HCT116 (cell line): Measurements from ENCODE around the gene CNOT2. TPM values are rescaled to one million over a fixed set of nuclear protein-coding genes. Genes with fewer than 3 reads are reported as not detected.

Source experiments
- ATAC-seq: fragments of 200-7000 bp; cut with Tn5 transposase; 2 replicates; pipeline ENCODE4 v1.9.1; 2020; ENCODE audit warnings: mild to moderate bottlenecking, moderate library complexity
- BruUV-seq: library from RNA; stranded (reverse); fragments of 400-500 nt; replicated peaks from 2 replicates; lab custom pipeline; 2021; lab: Mats Ljungman, UMichigan
- CTCF ChIA-PET: fragments of 300-600 bp; sonication (Branson Sonifier 250); formaldehyde crosslinking; loops from one replicate; lab custom pipeline; 2021; ENCODE audit warnings: antibody characterized with exemption; lab: Charles Lee
- POLR2A ChIA-PET: fragments of 300-600, 350-600 bp; sonication (Branson Sonifier 250); formaldehyde crosslinking; loops from one replicate; lab custom pipeline; 2021; ENCODE audit warnings: antibody characterized with exemption; lab: Charles Lee
- RAD21 ChIA-PET, 2 experiments: fragments of 300-600 bp; sonication (Branson Sonifier 250); formaldehyde crosslinking; loops; one replicate each; lab custom pipeline; 2023; ENCODE audit warnings: low total read pairs in 2 of 2; ENCODE audit not compliant: uncharacterized antibody in 2 of 2, unreplicated experiment in 2 of 2, low non-redundant PET in 1 of 2; lab: Charles Lee
- DNase-seq: peaks from one replicate; pipeline ENCODE4 v3.0.0-alpha.2; 2010; ENCODE audit warnings: low read depth, low spot score
- H2AFZ ChIP-seq: fragments of 200-600 bp; shearing (Covaris generic), sonication (generic); 2 replicates; pipeline ENCODE4 v1.6.1; 2017; ENCODE audit warnings: low read depth, mixed run types, mixed read lengths, antibody characterized with exemption, low read length; ENCODE audit not compliant: poor library complexity, severe bottlenecking
- H3K27ac ChIP-seq: 2 replicates; pipeline ENCODE4 v1.5.1; 2012; ENCODE audit warnings: low read depth, low read length
- H3K27me3 ChIP-seq: fragments of 200-600 bp; sonication (generic); 2 replicates; pipeline ENCODE4 v1.6.1; 2016; ENCODE audit warnings: mixed run types, low read length, mixed read lengths; ENCODE audit not compliant: insufficient read depth
- H3K36me3 ChIP-seq, 2 experiments: fragments of 200-500 bp in 1 of 2; fragments of 200-600 bp in 1 of 2; sonication (Bioruptor generic) in 1 of 2; sonication (generic) in 1 of 2; 2 replicates each; pipeline versions ENCODE4 v1.5.1 to v1.6.1; 2014 to 2016; ENCODE audit warnings: low read length in 2 of 2, inconsistent platforms in 1 of 2, mixed read lengths in 1 of 2, mixed run types in 1 of 2; ENCODE audit not compliant: insufficient read depth in 2 of 2, control insufficient read depth in 1 of 2
- H3K4me1 ChIP-seq, 2 experiments: fragments of 200-600 bp in 1 of 2; sonication (generic) in 1 of 2; 2 replicates each; pipeline versions ENCODE4 v1.5.1 to v1.6.1; 2012 to 2017; ENCODE audit warnings: low read length in 2 of 2, inconsistent platforms in 1 of 2, mild to moderate bottlenecking in 1 of 2, mixed read lengths in 1 of 2, mixed run types in 1 of 2, moderate library complexity in 1 of 2; ENCODE audit not compliant: insufficient read depth in 2 of 2, control insufficient read depth in 1 of 2
- H3K4me2 ChIP-seq: fragments of 200-600 bp; sonication (generic); 2 replicates; pipeline ENCODE4 v1.6.1; 2017; ENCODE audit warnings: mixed run types, low read length, mixed read lengths
- H3K4me3 ChIP-seq, 2 experiments: fragments of 200-600 bp in 1 of 2; sonication (generic) in 1 of 2; replicated peaks in 1 of 2; 2 replicates each; pipeline ENCODE4 v1.5.1; 2011 to 2016; ENCODE audit warnings: low read length in 2 of 2, control low read depth in 1 of 2, low read depth in 1 of 2, mild to moderate bottlenecking in 1 of 2, mixed read lengths in 1 of 2, mixed run types in 1 of 2
- H3K79me2 ChIP-seq: fragments of 200-600 bp; sonication (generic); 2 replicates; pipeline ENCODE4 v1.6.1; 2017; ENCODE audit warnings: mild to moderate bottlenecking, mixed run types, low read length, moderate library complexity, mixed read lengths; ENCODE audit not compliant: insufficient read depth
- H3K9ac ChIP-seq: fragments of 200-600 bp; sonication (generic); 2 replicates; pipeline ENCODE4 v1.6.1; 2016; ENCODE audit warnings: low read length, mixed read lengths
- H3K9me2 ChIP-seq: fragments of 200-600 bp; sonication (generic), shearing (Covaris generic); 2 replicates; pipeline ENCODE4 v1.6.1; 2017; ENCODE audit warnings: mixed run types, mild to moderate bottlenecking, moderate library complexity; ENCODE audit not compliant: insufficient read depth
- H3K9me3 ChIP-seq, 2 experiments: fragments of 200-500 bp in 1 of 2; fragments of 200-600 bp in 1 of 2; sonication (Bioruptor generic) in 1 of 2; sonication (generic) in 1 of 2; 2 replicates each; pipeline ENCODE4 v1.6.1; 2014 to 2017; ENCODE audit warnings: low read length in 2 of 2, mixed read lengths in 2 of 2, inconsistent platforms in 1 of 2, low read depth in 1 of 2, mild to moderate bottlenecking in 1 of 2, mixed run types in 1 of 2, moderate library complexity in 1 of 2; ENCODE audit not compliant: control insufficient read depth in 1 of 2, insufficient read depth in 1 of 2
- H4K20me1 ChIP-seq: fragments of 200-600 bp; sonication (generic), shearing (Covaris generic); 2 replicates; pipeline ENCODE4 v1.6.1; 2017; ENCODE audit warnings: mixed run types, mild to moderate bottlenecking, moderate library complexity; ENCODE audit not compliant: insufficient read depth
- ATF3 ChIP-seq: IDR thresholded peaks from 2 replicates; pipeline ENCODE4 v1.6.1; 2012
- CBX3 ChIP-seq: IDR thresholded peaks from 2 replicates; pipeline ENCODE4 v1.6.1; 2012; ENCODE audit warnings: low read depth
- CEBPB ChIP-seq: IDR thresholded peaks from 2 replicates; pipeline ENCODE4 v1.6.1; 2012; ENCODE audit warnings: low read depth
- CTCF ChIP-seq, 3 experiments: fragments of 200-600 bp in 1 of 3; sonication (generic) in 1 of 3; IDR thresholded peaks in 2 of 3; conservative IDR thresholded peaks in 1 of 3; 2 replicates each; pipeline ENCODE4 v1.5.1; 2012 to 2017; ENCODE audit warnings: low read depth in 2 of 3, low read length in 2 of 3, antibody characterized with exemption in 1 of 3, borderline replicate concordance in 1 of 3, control low read depth in 1 of 3, mild to moderate bottlenecking in 1 of 3, mixed read lengths in 1 of 3, mixed run types in 1 of 3, moderate library complexity in 1 of 3; ENCODE audit not compliant: insufficient read depth in 1 of 3
- EGR1 ChIP-seq: IDR thresholded peaks from 2 replicates; pipeline ENCODE4 v1.6.1; 2012; ENCODE audit warnings: low read depth
- ELF1 ChIP-seq: IDR thresholded peaks from 2 replicates; pipeline ENCODE4 v1.6.1; 2012; ENCODE audit warnings: low read depth, borderline replicate concordance
- EZH2 ChIP-seq: fragments of 200-600 bp; sonication (generic); IDR thresholded peaks from 2 replicates; pipeline ENCODE4 v1.6.1; 2017; ENCODE audit warnings: antibody characterized with exemption, mixed run types
- EZH2phosphoT487 ChIP-seq: fragments of 200-600 bp; IDR thresholded peaks from 2 replicates; pipeline ENCODE4 v1.6.1; 2018; ENCODE audit warnings: antibody characterized with exemption, borderline replicate concordance
- FOSL1 ChIP-seq: IDR thresholded peaks from 2 replicates; pipeline ENCODE4 v1.6.1; 2012; ENCODE audit warnings: low read depth
- MAX ChIP-seq: IDR thresholded peaks from 2 replicates; pipeline ENCODE4 v1.6.1; 2012
- POLR2A ChIP-seq: IDR thresholded peaks from 2 replicates; pipeline ENCODE4 v1.7.0; 2011; ENCODE audit warnings: borderline replicate concordance; ENCODE audit not compliant: insufficient read depth, insufficient read length; ENCODE audit errors: extremely low read depth
- POLR2AphosphoS5 ChIP-seq: IDR thresholded peaks from 2 replicates; pipeline ENCODE4 v1.6.1; 2011; ENCODE audit warnings: mild to moderate bottlenecking, low read depth, low read length, moderate library complexity
- RAD21 ChIP-seq: IDR thresholded peaks from 2 replicates; pipeline ENCODE4 v1.6.1; 2012; ENCODE audit warnings: low read depth, mild to moderate bottlenecking
- YY1 ChIP-seq: IDR thresholded peaks from 2 replicates; pipeline ENCODE4 v1.6.1; 2011; ENCODE audit warnings: low read length, low read depth, moderate library complexity, mild to moderate bottlenecking; ENCODE audit not compliant: insufficient replicate concordance; ENCODE audit errors: extremely low read depth
- ZBTB33 ChIP-seq: IDR thresholded peaks from 2 replicates; pipeline ENCODE4 v1.6.1; 2011; ENCODE audit warnings: mild to moderate bottlenecking, low read length, moderate library complexity; ENCODE audit not compliant: insufficient replicate concordance; ENCODE audit errors: extremely low read depth
- ZNF274 ChIP-seq: fragments of 200-500 bp; sonication (Bioruptor generic); IDR thresholded peaks from 2 replicates; pipeline ENCODE4 v1.6.1; 2014; ENCODE audit warnings: mild to moderate bottlenecking, low read depth, low read length, inconsistent platforms
- intact Hi-C: fragments of 100-400 bp; cut with micrococcal nuclease; formaldehyde crosslinking; loops from 2 replicates; pipeline ENCODE4 v1.10.0; 2022
- total RNA-seq: library from RNA; stranded (reverse); gene quantifications from one replicate; pipeline ENCODE4 v1.2.1, GENCODE V29; 2021; ENCODE audit not compliant: unreplicated experiment

CNOT2 gene
- total RNA-seq, 1 experiment from 2014 or later, result 58.7 TPM

GRCh38 chr12:70309348-70309747, 66.1 kb downstream of the CNOT2 start:
- Histone ChIP-seq H3K9me3 (no peaks in the 10 kb centered on the region), H3K27me3 (no peaks in the 10 kb centered on the region), H3K9me2 (no peaks in the 10 kb centered on the region), H3K4me2 (no peak overlapping the region), H2AFZ (no peak overlapping the region), H3K9ac (no peak overlapping the region), H3K79me2 (peaks cover 68% of the 10 kb centered on the region), H3K27ac (no peak overlapping the region), H3K4me3 (no peak overlapping the region), H3K4me1 (peaks cover 0 to 9% of the 10 kb centered on the region in 2 experiments; a peak in 2 of 4 replicates), H4K20me1 (0 out of 2 replicates have a peak, but pooled peaks cover 7% of the 10 kb centered on the region), H3K36me3 (no peaks in the 10 kb centered on the region)
- CTCF ChIA-PET, result no interaction called here
- BruUV-seq, result no TSS peak
- no peak for ATAC-seq
- DNase-seq, result no peak
- TF ChIP-seq YY1, result no peak
- TF ChIP-seq EZH2, result no peak
- no peak for TF ChIP-seq MAX
- no peak for TF ChIP-seq POLR2A
- TF ChIP-seq EZH2phosphoT487, result no peak
- TF ChIP-seq ZBTB33, result no peak
- TF ChIP-seq RAD21, result no peak
- TF ChIP-seq ELF1, result no peak
- no peak for TF ChIP-seq EGR1
- no peak for TF ChIP-seq CEBPB
- no peak for TF ChIP-seq ATF3
- TF ChIP-seq CTCF (IDR thresholded peaks at IDR 0.05 in 2 of 3, conservative IDR thresholded peaks at IDR 0.05 in 1 of 3; ENCODE audit: borderline replicate concordance in 1 of 3, insufficient read depth in 1 of 3, low read depth in 2 of 3, low read length in 2 of 3), result no peak
- TF ChIP-seq POLR2AphosphoS5, result no peak
- no peak for TF ChIP-seq FOSL1
- no peak for TF ChIP-seq ZNF274
- TF ChIP-seq CBX3, result no peak
- POLR2A ChIA-PET, result no interaction called here
- RAD21 ChIA-PET, result no interaction called here
- intact Hi-C loops, result no loop called here
